ENCODE data around the gene EPHB3. TPM values are rescaled to one million over a fixed set of nuclear protein-coding genes. Genes with fewer than 3 reads are reported as not detected.
A peak's percentile ranks its signal among the peaks of the same experiment; 100 is the strongest.

The EPHB3 gene
- polyA plus RNA-seq, 3 donors = 0.71 to 1.2 (median 0.80) TPM

DNA sequence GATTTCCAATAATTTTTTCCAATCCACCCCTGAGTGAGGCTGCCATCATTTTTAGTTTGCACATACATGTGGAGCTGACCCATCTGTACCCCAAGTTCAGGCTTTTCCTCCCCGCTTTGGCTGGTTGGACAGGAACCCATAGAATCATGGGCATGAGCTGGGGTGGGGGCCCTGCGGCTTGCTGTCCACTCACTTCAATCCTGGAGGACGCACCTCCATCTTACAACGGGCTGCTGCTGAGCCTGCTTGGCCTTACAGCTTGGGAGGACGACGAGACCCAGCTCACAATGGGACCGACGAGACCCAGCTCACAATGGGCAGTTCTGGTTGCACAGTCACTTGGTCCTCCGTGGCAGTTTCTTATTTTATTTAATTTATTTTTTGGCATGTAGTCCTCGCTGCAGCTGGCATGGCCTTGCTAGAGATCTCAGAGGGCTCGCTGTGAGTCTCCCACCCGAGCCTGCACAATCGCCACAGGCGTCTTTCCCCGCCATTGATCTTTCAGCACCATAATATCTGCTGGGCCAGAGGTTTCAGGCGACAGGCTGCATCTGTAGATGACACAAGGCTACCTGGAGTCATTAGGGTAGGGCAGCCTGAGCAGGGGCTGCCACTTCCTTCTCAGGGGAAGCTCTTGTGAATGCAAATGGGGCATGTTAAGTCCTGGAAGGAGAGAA is 19.6 kb upstream of the EPHB3 start:
- H3K79me2 ChIP-seq (ENCODE audit: insufficient read depth, low read length) = no peaks in the 10 kb centered on the region
- Mint-ChIP-seq H3K27me3 (ENCODE audit: low read depth in 3 of 3) (peaks cover 13 to 44% (median 35%) of the 10 kb centered on the region in 3 donors), H3K4me3 (no peak overlapping the region), H3K9me3 (no peaks in the 10 kb centered on the region), H3K27ac (no peak overlapping the region), H3K4me1 (peaks cover 27% of the 10 kb centered on the region), H3K36me3 (no peaks in the 10 kb centered on the region)
- DNase-seq = no peak
- no peaks in the 10 kb centered on the region for H3K36me3 ChIP-seq (replicated peaks in 1 of 2; ENCODE audit: control insufficient read depth in 1 of 2, insufficient read depth in 2 of 2, low read length in 2 of 2)
- H3K4me1 ChIP-seq (ENCODE audit: control insufficient read depth in 1 of 2, insufficient read depth in 2 of 2, low read length in 2 of 2) = peaks cover 22 to 29% of the 10 kb centered on the region in 2 donors
- H3K4me3 ChIP-seq (replicated peaks in 1 of 3; ENCODE audit: low read depth in 2 of 3, low read length in 3 of 3) = no peak overlapping the region
- no peak overlapping the region for H3K27ac ChIP-seq (ENCODE audit: low read depth in 1 of 2, low read length in 2 of 2)
- no peaks in the 10 kb centered on the region for H4K20me1 ChIP-seq (ENCODE audit: insufficient read depth, low read length)
- H3K27me3 ChIP-seq (ENCODE audit: control insufficient read depth in 2 of 2, insufficient read depth in 2 of 2, low read length in 2 of 2) = peaks cover 0 to 7% of the 10 kb centered on the region in 2 donors
- no peak overlapping the region for H3K4me2 ChIP-seq (replicated peaks; ENCODE audit: extremely low read depth, low read length, poor library complexity, severe bottlenecking)
- TF ChIP-seq CTCF (IDR thresholded peaks at IDR 0.05) = no peak
- no peak overlapping the region for H2AFZ ChIP-seq (ENCODE audit: insufficient read depth, low read depth, low read length, poor library complexity, severe bottlenecking)
- intact Hi-C loops (cut with micrococcal nuclease) = no loop called here
- H3K9ac ChIP-seq (ENCODE audit: insufficient read depth, low read length, poor library complexity, severe bottlenecking) = no peak overlapping the region
- no peaks in the 10 kb centered on the region for H3K9me3 ChIP-seq (replicated peaks in 1 of 2; ENCODE audit: control insufficient read depth in 1 of 2, insufficient read depth in 1 of 2, low read length in 2 of 2)
- 92% methylated on average over 15 of the region's 16 CpGs for WGBS (ENCODE audit: insufficient coverage)

GRCh38 chr3:184542577-184542976 is 19.0 kb upstream of the EPHB3 start:
- Histone ChIP-seq H3K4me1 (ENCODE audit: control insufficient read depth in 1 of 2, insufficient read depth in 2 of 2, low read length in 2 of 2) (peaks cover 28 to 34% of the 10 kb centered on the region in 2 donors), H3K4me2 (replicated peaks; ENCODE audit: extremely low read depth, low read length, poor library complexity, severe bottlenecking) (no peak overlapping the region), H3K9me3 (replicated peaks in 1 of 2; ENCODE audit: control insufficient read depth in 1 of 2, insufficient read depth in 1 of 2, low read length in 2 of 2) (no peaks in the 10 kb centered on the region), H3K79me2 (ENCODE audit: insufficient read depth, low read length) (no peaks in the 10 kb centered on the region), H3K4me3 (replicated peaks in 1 of 3; ENCODE audit: low read depth in 2 of 3, low read length in 3 of 3) (no peak overlapping the region), H2AFZ (ENCODE audit: insufficient read depth, low read depth, low read length, poor library complexity, severe bottlenecking) (no peak overlapping the region), H3K27ac (ENCODE audit: low read depth in 1 of 2, low read length in 2 of 2) (no peak overlapping the region), H3K9ac (ENCODE audit: insufficient read depth, low read length, poor library complexity, severe bottlenecking) (no peak overlapping the region), H3K36me3 (replicated peaks in 1 of 2; ENCODE audit: control insufficient read depth in 1 of 2, insufficient read depth in 2 of 2, low read length in 2 of 2) (no peaks in the 10 kb centered on the region), H3K27me3 (ENCODE audit: control insufficient read depth in 2 of 2, insufficient read depth in 2 of 2, low read length in 2 of 2) (peaks cover 0 to 7% of the 10 kb centered on the region in 2 donors), H4K20me1 (ENCODE audit: insufficient read depth, low read length) (no peaks in the 10 kb centered on the region)
- DNase-seq = no peak
- Mint-ChIP-seq H3K4me1 (peaks cover 32% of the 10 kb centered on the region), H3K27ac (no peak overlapping the region), H3K36me3 (no peaks in the 10 kb centered on the region), H3K9me3 (no peaks in the 10 kb centered on the region), H3K27me3 (ENCODE audit: low read depth in 3 of 3) (peaks cover 11 to 42% (median 32%) of the 10 kb centered on the region in 3 donors), H3K4me3 (peak overlapping the region in 1 of 2 donors; percentile 67)
- no peak for TF ChIP-seq CTCF (IDR thresholded peaks at IDR 0.05)
- intact Hi-C loops (cut with micrococcal nuclease) = no loop called here
- 47% methylated on average over 2 of the region's 4 CpGs for WGBS (ENCODE audit: insufficient coverage)
